Mucosa of descending colon (tissue), 3 donors: ENCODE measurements around the gene CAMSAP1. TPM values are rescaled to one million over a fixed set of nuclear protein-coding genes. Genes with fewer than 3 reads are reported as not detected.

Experiments used
- ATAC-seq: fragments of 200-7000 bp; cut with Tn5 transposase; one replicate; pipeline ENCODE4 v1.9.1; 2020; ENCODE audit warnings: mild to moderate bottlenecking, moderate library complexity
- DNase-seq, 3 donors: peaks; one replicate each; pipeline ENCODE4 v3.0.0-alpha.2; 2020
- H3K36me3 ChIP-seq: fragments of 200-600 bp; one replicate; pipeline ENCODE4 v1.8.0; 2021; ENCODE audit warnings: low read depth, mild to moderate bottlenecking
- H3K4me1 ChIP-seq: fragments of 200-600 bp; one replicate; pipeline ENCODE4 v1.8.0; 2021; ENCODE audit warnings: low read depth, mild to moderate bottlenecking
- H3K4me3 ChIP-seq: fragments of 200-600 bp; one replicate; pipeline ENCODE4 v1.8.0; 2021; ENCODE audit warnings: mild to moderate bottlenecking
- H3K9me3 ChIP-seq: fragments of 200-600 bp; one replicate; pipeline ENCODE4 v1.8.0; 2021; ENCODE audit warnings: mild to moderate bottlenecking
- CTCF ChIP-seq: fragments of 200-600 bp; IDR thresholded peaks from one replicate; pipeline ENCODE4 v1.8.0; 2022; ENCODE audit warnings: antibody characterized with exemption, mild to moderate bottlenecking
- intact Hi-C, 2 donors: fragments of 100-400 bp; cut with DNase I in 1 of 2; cut with micrococcal nuclease in 1 of 2; formaldehyde crosslinking; loops; one replicate each; pipeline versions ENCODE4 v1.11.0 to v1.11.1; 2022; cut with DNase I, micrococcal nuclease
- total RNA-seq, 3 donors: library from RNA; stranded (reverse); fragmentation: NEBNext Ultra II Directional in 2 of 3; extraction: Animal tissue kit (Norgen Biotek cat#: 25700) in 2 of 3; gene quantifications; one replicate each; pipeline versions ENCODE4 v1.2.1 to v1.2.4, GENCODE V29; 2021 to 2023
- donor health status: DM: no; HTN: no; CAD: no; lungs with moderate emphysema.
- donor health status: DM: no; HTN: no; CAD: no.
- donor health status: DM: no; HTN: yes; CAD: no.

CAMSAP1 gene
- total RNA-seq, 3 donors from 2014 or later = 11.5 to 37.8 (median 14.3) TPM

GRCh38 chr9:135809166-135809565 is 98.2 kb downstream of the CAMSAP1 start:
- no peak for TF ChIP-seq CTCF
- Histone ChIP-seq H3K4me1 (no peaks in the 10 kb centered on the region), H3K36me3 (no peaks in the 10 kb centered on the region), H3K4me3 (no peak overlapping the region), H3K9me3 (no peaks in the 10 kb centered on the region)
- ATAC-seq (no peak), DNase-seq (no peak)
- intact Hi-C loops = no loop called here

- no peak for DNase-seq
- Histone ChIP-seq H3K4me1 (no peaks in the 10 kb centered on the region), H3K9me3 (no peaks in the 10 kb centered on the region), H3K36me3 (no peaks in the 10 kb centered on the region), H3K4me3 (no peak overlapping the region)
- no peak for TF ChIP-seq CTCF
- intact Hi-C loops = no loop called here
- no peak for ATAC-seq
These were observed 101.8 kb downstream of the CAMSAP1 start for GRCh38 chr9:135805422-135806022.

- Histone ChIP-seq H3K9me3 (no peaks in the 10 kb centered on the region), H3K4me1 (no peaks in the 10 kb centered on the region), H3K4me3 (no peak overlapping the region), H3K36me3 (no peaks in the 10 kb centered on the region)
- peak; percentile 15 for ATAC-seq
- DNase-seq = no peak
- intact Hi-C loops = no loop called here
- no peak for TF ChIP-seq CTCF
These were observed 102.5 kb downstream of the CAMSAP1 start for GRCh38 chr9:135804581-135805421.

GRCh38 chr9:135803441-135803840 is 103.9 kb downstream of the CAMSAP1 start:
- H3K36me3 ChIP-seq = no peaks in the 10 kb centered on the region
- ATAC-seq (no peak), DNase-seq (no peak)
- H3K4me3 ChIP-seq = no peak overlapping the region
- intact Hi-C loops = no loop called here
- no peaks in the 10 kb centered on the region for H3K9me3 ChIP-seq
- H3K4me1 ChIP-seq = no peaks in the 10 kb centered on the region
- no peak for TF ChIP-seq CTCF

- Histone ChIP-seq H3K4me3 (no peak overlapping the region), H3K4me1 (no peaks in the 10 kb centered on the region), H3K36me3 (no peaks in the 10 kb centered on the region), H3K9me3 (no peaks in the 10 kb centered on the region)
- ATAC-seq = no peak
- DNase-seq = peak in 1 of 3 donors; percentile 31
- intact Hi-C loops = no loop called here
- no peak for TF ChIP-seq CTCF
These were observed 104.4 kb downstream of the CAMSAP1 start for GRCh38 chr9:135802876-135803419.
